GM19193 (cell line): Measurements from ENCODE around the gene DGCR8.

ENCODE experiments used
- POLR2A ChIP-seq: IDR thresholded peaks from 4 replicates; pipeline ENCODE4 v1.6.1; 2011; ENCODE audit not compliant: insufficient read depth, insufficient read length; ENCODE audit errors: extremely low read depth

The DGCR8 gene

GRCh38 chr22:20079745-20080444 lies at the start of gene DGCR8:
TSS of gene DGCR8 (plus strand) at chr22:20080241. CDS start at chr22:20085964, 5,723 bp downstream.
- TF ChIP-seq POLR2A: peak; percentile 74

GRCh38 chr22:20031732-20032406 lies 48.2 kb upstream of the DGCR8 start:
- no peak for TF ChIP-seq POLR2A

GRCh38 chr22:20032407-20032991 lies 47.5 kb upstream of the DGCR8 start:
- no peak for TF ChIP-seq POLR2A

GRCh38 chr22:20033045-20033706 lies 46.9 kb upstream of the DGCR8 start:
- TF ChIP-seq POLR2A: no peak

GRCh38 chr22:20034143-20034542 lies 45.9 kb upstream of the DGCR8 start:
- no peak for TF ChIP-seq POLR2A

GRCh38 chr22:20035375-20036083 lies 44.5 kb upstream of the DGCR8 start:
- TF ChIP-seq POLR2A: no peak

GRCh38 chr22:20036084-20036482 lies 44.0 kb upstream of the DGCR8 start:
- TF ChIP-seq POLR2A: no peak

GRCh38 chr22:20036535-20037392 lies 43.3 kb upstream of the DGCR8 start:
- no peak for TF ChIP-seq POLR2A

GRCh38 chr22:20037419-20037818 lies 42.6 kb upstream of the DGCR8 start:
- TF ChIP-seq POLR2A: no peak

GRCh38 chr22:20038574-20038973 lies 41.5 kb upstream of the DGCR8 start:
- no peak for TF ChIP-seq POLR2A

- TF ChIP-seq POLR2A: no peak
These were observed 40.2 kb upstream of the DGCR8 start for GRCh38 chr22:20039683-20040325.

GRCh38 chr22:20040327-20041200 lies 39.5 kb upstream of the DGCR8 start:
- TF ChIP-seq POLR2A: no peak
